ENCODE results near the gene GATAD2A.

GRCh38 chr19:19433666-19434213, 28.3 kb downstream of the GATAD2A start:
- TF ChIP-seq RAD21 (IDR thresholded peaks at IDR 0.05; ENCODE audit: insufficient read depth, low read depth, low read length), result no peak
- TF ChIP-seq CTCF (IDR thresholded peaks at IDR 0.05 in 2 of 3, conservative IDR thresholded peaks at IDR 0.05 in 1 of 3; ENCODE audit: control insufficient read depth in 2 of 3, extremely low read depth in 1 of 3, insufficient read depth in 1 of 3, low read depth in 3 of 3, low read length in 3 of 3), result no peak
- TF ChIP-seq, protein P1, sequence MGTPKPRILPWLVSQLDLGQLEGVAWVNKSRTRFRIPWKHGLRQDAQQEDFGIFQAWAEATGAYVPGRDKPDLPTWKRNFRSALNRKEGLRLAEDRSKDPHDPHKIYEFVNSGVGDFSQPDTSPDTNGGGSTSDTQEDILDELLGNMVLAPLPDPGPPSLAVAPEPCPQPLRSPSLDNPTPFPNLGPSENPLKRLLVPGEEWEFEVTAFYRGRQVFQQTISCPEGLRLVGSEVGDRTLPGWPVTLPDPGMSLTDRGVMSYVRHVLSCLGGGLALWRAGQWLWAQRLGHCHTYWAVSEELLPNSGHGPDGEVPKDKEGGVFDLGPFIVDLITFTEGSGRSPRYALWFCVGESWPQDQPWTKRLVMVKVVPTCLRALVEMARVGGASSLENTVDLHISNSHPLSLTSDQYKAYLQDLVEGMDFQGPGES (IDR thresholded peaks at IDR 0.05), result no peak
- TF ChIP-seq SMC3 (IDR thresholded peaks at IDR 0.05; ENCODE audit: borderline replicate concordance, low read length), result no peak
- TF ChIP-seq POLR2A (IDR thresholded peaks at IDR 0.05; ENCODE audit: low read depth, low read length), result no peak
- TF ChIP-seq POLR2AphosphoS5 (IDR thresholded peaks at IDR 0.05; ENCODE audit: low read length), result no peak
- no peak for TF ChIP-seq ASH2L (IDR thresholded peaks at IDR 0.05; ENCODE audit: borderline replicate concordance, low read depth)
- TF ChIP-seq CBFB (IDR thresholded peaks at IDR 0.05; ENCODE audit: low read depth), result no peak
- no peak for TF ChIP-seq MYC (IDR thresholded peaks at IDR 0.05; ENCODE audit: insufficient read depth, insufficient read length, insufficient replicate concordance, low read length, severe bottlenecking)

Measured in GM12878 (cell line).